Effector memory CD8-positive, alpha-beta T cell (primary cell): ENCODE results near the gene ASTN1.

Source experiments
- ATAC-seq: fragments of 150-1000 bp; cut with Tn5 transposase; replicated peaks from 2 replicates; pipeline ENCODE4 v1.10.0; 2021; ENCODE audit warnings: mild to moderate bottlenecking, moderate library complexity
- DNase-seq, 3 experiments: peaks; one replicate each; pipeline ENCODE4 v3.0.0; 2021
- H3K27ac Mint-ChIP-seq, 2 donors: one replicate each; pipeline ENCODE4 v1.8.0; 2022; ENCODE audit warnings: mild to moderate bottlenecking in 2 of 2, mixed read lengths in 2 of 2, moderate library complexity in 2 of 2
- H3K27me3 Mint-ChIP-seq, 2 donors: one replicate each; pipeline ENCODE4 v1.8.0; 2022; ENCODE audit warnings: mixed read lengths in 2 of 2
- H3K36me3 Mint-ChIP-seq: one replicate; pipeline ENCODE4 v1.8.0; 2022; ENCODE audit warnings: mild to moderate bottlenecking, moderate library complexity, mixed read lengths; ENCODE audit not compliant: insufficient read depth
- H3K4me1 Mint-ChIP-seq, 2 donors: one replicate each; pipeline ENCODE4 v1.8.0; 2022; ENCODE audit warnings: low read depth in 2 of 2, mixed read lengths in 2 of 2
- H3K4me3 Mint-ChIP-seq, 2 donors: one replicate each; pipeline ENCODE4 v1.8.0; 2022; ENCODE audit warnings: mild to moderate bottlenecking in 2 of 2, mixed read lengths in 2 of 2, moderate library complexity in 2 of 2
- H3K9me3 Mint-ChIP-seq, 2 donors: one replicate each; pipeline ENCODE4 v1.8.0; 2022; ENCODE audit warnings: mixed read lengths in 2 of 2

ASTN1 gene

DNA sequence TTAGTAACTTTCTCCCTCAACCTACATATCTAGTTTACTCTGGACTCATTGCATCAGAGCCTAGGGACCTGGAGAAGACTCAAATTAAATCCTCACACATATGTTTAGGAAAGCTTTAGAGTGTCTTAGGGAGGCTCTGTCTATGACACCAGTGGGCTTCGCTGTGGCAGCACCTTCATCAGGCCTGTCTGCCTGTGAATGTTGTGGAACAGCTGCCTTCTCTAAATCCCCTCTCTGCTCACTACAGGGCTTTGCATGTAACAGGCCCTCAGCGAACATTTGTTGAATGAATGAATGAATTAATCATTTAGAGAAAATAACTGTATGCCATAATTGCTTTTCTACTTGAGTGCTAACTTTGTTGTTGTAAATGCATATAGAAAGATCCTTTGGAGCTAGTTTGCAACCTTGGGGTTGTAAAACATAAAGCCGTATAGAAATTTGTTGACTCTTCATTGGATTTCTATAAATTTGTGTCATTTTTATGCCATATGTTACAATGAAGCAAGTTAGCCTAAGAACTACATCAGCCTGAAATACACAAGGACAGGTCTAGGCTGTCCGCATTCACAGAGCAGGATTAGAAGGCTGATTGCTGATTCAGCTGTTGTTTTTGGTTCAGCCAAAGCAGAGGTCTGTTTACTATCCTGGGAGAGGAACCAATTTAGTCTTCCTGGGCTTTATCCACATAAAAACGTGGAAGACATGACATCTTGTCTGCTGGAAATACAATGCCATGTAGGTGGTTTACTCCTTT lies 238.0 kb downstream of the ASTN1 start:
- H3K4me3 Mint-ChIP-seq = no peak overlapping the region
- peaks cover 6 to 14% of the 10 kb centered on the region in 2 donors for H3K9me3 Mint-ChIP-seq
- no peaks in the 10 kb centered on the region for H3K36me3 Mint-ChIP-seq
- DNase-seq (no peak), ATAC-seq (no peak)
- no peaks in the 10 kb centered on the region for H3K27me3 Mint-ChIP-seq
- H3K27ac Mint-ChIP-seq = no peak overlapping the region
- no peaks in the 10 kb centered on the region for H3K4me1 Mint-ChIP-seq

DNA sequence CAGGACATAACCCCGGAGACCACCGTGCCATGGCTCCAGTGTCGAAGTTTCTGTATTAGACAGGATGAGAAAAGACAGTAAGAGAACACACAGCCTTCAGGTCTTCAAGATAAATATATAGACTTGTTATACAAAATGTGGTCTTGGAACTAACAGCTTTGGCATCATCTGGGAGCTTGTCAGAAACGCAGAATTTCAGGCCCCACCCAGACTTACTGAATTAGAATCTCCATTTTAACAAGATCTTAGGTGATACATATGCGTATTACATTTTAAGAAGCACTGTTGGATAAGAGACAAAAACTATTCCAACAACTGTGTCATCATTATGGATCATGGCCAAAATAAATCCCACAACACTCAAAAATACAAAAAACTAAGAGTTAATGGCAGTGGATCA lies 239.3 kb downstream of the ASTN1 start:
- no peaks in the 10 kb centered on the region for H3K4me1 Mint-ChIP-seq
- H3K4me3 Mint-ChIP-seq = no peak overlapping the region
- peaks cover 5 to 10% of the 10 kb centered on the region in 2 donors for H3K9me3 Mint-ChIP-seq
- H3K27ac Mint-ChIP-seq = no peak overlapping the region
- no peaks in the 10 kb centered on the region for H3K36me3 Mint-ChIP-seq
- ATAC-seq (no peak), DNase-seq (no peak)
- no peaks in the 10 kb centered on the region for H3K27me3 Mint-ChIP-seq

DNA sequence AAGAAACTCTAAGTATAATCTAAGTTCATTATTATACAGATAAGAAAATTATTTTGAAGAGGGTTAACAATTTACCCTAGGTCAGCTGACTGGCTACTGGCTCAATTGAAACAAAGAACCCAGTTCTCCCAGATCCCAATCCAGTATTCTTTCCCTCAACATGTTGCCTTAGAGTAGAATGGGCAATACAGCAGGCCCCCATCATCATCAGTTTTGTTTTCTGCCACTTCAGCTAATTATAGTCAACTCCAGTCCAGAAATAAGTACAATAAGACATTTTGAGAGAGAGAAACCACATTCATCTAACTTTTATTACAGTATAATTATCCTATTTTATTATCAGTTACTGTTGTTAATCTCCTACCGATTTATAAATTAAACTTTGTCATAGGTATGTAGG lies 241.2 kb downstream of the ASTN1 start:
- DNase-seq = no peak
- H3K4me3 Mint-ChIP-seq = no peak overlapping the region
- no peak overlapping the region for H3K27ac Mint-ChIP-seq
- H3K27me3 Mint-ChIP-seq = peaks cover 0 to 4% of the 10 kb centered on the region in 2 donors
- no peaks in the 10 kb centered on the region for H3K4me1 Mint-ChIP-seq
- no peaks in the 10 kb centered on the region for H3K36me3 Mint-ChIP-seq
- peaks cover 7 to 10% of the 10 kb centered on the region in 2 donors for H3K9me3 Mint-ChIP-seq
- ATAC-seq = no peak

DNA sequence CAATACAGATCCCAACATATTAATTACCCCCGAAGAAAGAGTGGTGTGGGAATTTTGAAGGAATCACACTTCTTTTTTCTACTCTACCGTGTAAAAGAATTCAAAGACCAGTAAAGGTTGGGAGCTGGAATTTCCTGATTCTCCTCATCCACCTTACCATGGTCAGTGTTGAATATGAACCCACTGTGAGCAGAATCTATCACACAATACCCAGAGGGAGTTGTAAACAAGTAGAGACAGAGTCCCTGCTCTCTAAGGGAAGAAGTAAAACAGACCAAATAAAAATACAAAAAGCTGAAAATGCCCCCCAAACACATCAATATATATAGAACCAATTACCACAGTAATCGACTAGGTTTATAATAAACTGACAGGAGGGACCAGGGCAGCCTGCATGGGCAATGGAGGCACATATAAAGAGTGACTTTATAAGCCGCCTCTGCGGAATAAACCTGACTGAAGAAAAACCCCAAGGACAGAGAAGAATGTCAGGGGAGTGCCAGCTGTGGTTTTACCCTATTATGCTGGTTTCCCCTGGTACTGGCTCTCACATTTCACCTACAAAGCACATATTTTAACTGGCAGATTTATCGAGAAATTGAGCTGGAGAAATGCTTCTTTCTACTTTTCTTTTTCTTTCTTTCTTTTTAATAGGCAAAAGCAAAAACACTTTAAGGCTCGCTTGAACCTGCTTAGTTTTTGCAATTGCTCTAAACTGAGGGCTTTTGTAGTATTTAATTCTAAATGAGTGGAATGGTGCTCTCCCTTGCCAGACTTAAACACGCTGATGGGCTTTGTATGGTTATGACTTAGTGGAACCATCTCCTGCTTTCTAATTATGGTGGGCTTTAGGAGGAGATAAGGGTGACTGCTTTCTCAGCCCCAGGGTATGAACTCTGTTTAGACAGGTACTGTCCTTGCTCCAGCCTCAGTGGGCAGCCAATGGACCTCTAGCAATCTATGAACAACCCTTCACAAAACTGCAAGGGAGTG lies 244.8 kb downstream of the ASTN1 start:
- peaks cover 11 to 14% of the 10 kb centered on the region in 2 donors for H3K9me3 Mint-ChIP-seq
- no peaks in the 10 kb centered on the region for H3K4me1 Mint-ChIP-seq
- no peak overlapping the region for H3K27ac Mint-ChIP-seq
- no peaks in the 10 kb centered on the region for H3K36me3 Mint-ChIP-seq
- no peak overlapping the region for H3K4me3 Mint-ChIP-seq
- ATAC-seq (no peak), DNase-seq (no peak)
- peaks cover 0 to 7% of the 10 kb centered on the region in 2 donors for H3K27me3 Mint-ChIP-seq

DNA sequence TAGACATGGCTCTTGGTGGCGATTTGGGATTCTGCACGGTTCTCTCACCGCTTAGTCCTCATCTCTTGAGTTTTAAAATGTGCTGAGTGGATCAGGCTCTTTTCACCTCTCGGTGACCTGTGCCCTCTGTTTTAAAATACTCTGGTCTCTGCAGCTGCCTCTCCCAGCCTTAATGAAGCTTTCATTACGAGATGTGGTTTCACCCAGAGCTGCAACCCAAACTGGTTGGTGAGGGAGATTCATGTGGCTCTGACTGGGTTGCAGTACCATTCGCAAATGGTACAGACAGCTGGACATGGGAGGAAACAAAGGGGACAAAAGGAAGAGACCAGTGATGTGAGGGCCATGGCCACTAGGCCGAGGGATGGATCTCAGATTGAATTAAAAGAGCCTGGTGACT lies 258.9 kb downstream of the ASTN1 start:
- ATAC-seq (no peak), DNase-seq (no peak)
- Mint-ChIP-seq H3K9me3 (peaks cover 2 to 14% of the 10 kb centered on the region in 2 donors), H3K27me3 (peaks cover 6 to 14% of the 10 kb centered on the region in 2 donors), H3K36me3 (no peaks in the 10 kb centered on the region), H3K4me3 (no peak overlapping the region), H3K4me1 (no peaks in the 10 kb centered on the region), H3K27ac (no peak overlapping the region)

DNA sequence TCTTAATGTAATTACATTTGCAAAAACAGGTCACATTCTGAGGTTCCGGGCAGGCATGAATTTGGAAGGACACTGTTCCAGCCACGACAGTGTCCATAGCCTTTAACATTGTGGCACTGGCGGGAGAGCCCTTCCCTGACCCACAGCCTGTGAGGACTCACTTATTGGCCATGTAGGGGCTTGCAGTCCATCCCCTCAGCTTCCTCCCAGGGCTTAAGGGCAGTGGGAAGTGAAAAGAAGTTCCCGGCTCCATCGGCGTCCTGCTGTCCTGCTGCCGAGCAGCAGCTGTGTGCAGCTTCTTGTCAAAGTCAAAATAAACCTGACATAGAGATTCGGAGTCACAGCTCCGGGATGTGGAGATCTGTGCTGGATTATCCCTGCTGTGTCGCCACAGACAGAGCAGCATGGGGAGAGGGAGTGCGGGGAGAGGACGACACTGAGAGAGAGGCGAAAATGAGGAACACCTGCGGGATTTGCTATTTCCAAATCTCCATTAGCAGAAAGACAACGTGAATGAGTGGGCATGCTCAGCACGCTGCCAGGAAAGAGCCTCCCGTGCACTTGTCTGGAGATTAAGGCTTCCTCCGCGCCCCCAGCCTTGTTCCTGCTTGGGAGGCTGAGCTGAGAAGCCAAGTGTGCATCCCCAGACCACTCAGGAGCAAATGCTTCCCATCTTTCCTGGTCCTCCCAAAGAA lies 260.3 kb downstream of the ASTN1 start:
- H3K27me3 Mint-ChIP-seq = peaks cover 6 to 14% of the 10 kb centered on the region in 2 donors
- H3K36me3 Mint-ChIP-seq = no peaks in the 10 kb centered on the region
- ATAC-seq = no peak
- no peak overlapping the region for H3K27ac Mint-ChIP-seq
- H3K9me3 Mint-ChIP-seq = peaks cover 2 to 14% of the 10 kb centered on the region in 2 donors
- no peak overlapping the region for H3K4me3 Mint-ChIP-seq
- no peaks in the 10 kb centered on the region for H3K4me1 Mint-ChIP-seq
- DNase-seq = no peak

DNA sequence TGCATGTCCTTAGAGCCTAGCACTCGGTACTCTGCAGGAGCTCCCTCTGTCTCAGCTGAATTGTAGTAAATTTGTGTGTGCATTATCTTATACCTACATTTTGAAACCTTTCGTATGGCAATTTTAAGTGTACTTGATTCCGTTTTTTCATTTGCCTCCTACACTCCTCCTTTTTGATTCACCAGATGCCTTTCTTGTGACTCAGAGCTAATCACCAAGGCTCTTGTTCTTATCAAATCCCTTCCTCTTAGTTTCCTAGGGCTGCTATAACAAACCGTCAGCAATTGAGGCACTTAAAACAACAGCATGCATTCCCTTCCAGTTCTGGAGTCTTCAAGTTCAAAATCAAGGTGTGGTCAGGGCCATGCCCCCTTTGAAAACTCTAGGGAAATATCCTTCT lies 261.0 kb downstream of the ASTN1 start:
- Mint-ChIP-seq H3K4me1 (no peaks in the 10 kb centered on the region), H3K9me3 (peaks cover under 1 to 14% of the 10 kb centered on the region in 2 donors), H3K27ac (no peak overlapping the region), H3K4me3 (no peak overlapping the region), H3K27me3 (peaks cover 6 to 14% of the 10 kb centered on the region in 2 donors), H3K36me3 (no peaks in the 10 kb centered on the region)
- no peak for ATAC-seq
- DNase-seq = no peak

DNA sequence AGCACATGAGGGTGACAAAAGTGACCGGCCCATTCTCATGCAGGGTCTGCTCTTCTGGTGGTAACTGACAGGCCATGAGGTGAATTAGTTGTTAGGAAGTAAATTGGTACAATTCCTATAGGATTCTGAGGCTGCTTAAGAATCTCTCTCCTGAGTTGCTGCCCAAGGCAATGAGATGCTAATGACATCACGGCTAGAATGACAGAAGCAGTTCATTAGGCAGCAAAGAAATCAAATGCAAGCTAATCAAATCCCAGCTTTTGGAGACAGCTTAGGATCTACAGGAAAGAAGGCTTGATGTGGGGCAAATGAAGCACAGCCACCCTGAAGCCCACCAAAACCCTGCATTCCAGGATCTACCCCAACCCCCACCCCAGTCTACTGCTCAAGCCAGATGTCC lies 265.2 kb downstream of the ASTN1 start:
- H3K27ac Mint-ChIP-seq = no peak overlapping the region
- no peak overlapping the region for H3K4me3 Mint-ChIP-seq
- peaks cover 0 to 6% of the 10 kb centered on the region in 2 donors for H3K9me3 Mint-ChIP-seq
- ATAC-seq (no peak), DNase-seq (no peak)
- peaks cover 6 to 15% of the 10 kb centered on the region in 2 donors for H3K27me3 Mint-ChIP-seq
- H3K36me3 Mint-ChIP-seq = no peaks in the 10 kb centered on the region
- H3K4me1 Mint-ChIP-seq = peaks cover 4 to 7% of the 10 kb centered on the region in 2 donors

DNA sequence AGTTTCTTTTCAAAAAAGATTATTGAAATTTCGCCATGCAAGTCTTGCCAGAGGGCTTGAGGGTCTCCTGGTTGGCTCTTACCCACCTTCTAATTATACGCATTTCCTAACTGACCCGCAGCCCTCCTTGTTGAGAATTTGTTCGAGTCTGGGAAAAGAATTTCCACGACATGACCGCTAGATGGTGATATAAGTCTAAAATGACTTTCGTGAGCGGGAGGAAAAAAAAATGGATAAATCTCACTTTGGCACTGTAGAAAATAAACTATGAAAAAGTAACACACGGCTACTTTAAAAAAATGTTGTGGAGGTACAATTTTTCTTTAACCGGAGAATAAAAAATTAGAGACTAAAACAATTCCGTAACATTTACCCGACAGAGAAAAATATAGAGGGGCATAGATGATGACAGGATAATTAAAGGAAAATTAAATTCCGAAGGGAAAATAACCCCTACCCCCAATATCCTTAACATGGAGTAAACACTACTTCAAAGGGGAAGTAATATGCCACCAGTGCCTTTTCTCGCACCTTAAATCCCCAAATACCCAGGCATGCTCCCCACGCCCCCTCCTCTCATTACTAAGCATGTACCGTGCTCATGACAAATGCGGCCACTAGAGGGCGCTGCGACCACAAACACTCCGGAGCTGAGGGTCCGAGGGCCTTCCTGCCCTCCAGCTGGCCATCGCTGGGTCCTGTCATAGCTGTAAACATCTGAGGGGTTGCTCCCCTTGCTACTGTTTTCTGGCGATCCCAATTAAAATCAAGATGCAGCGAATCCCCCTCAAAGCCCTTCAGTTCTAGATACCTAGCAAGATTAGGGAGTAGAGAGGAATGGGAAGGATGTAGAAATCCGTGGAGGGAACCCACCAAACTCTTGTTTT lies 266.9 kb downstream of the ASTN1 start:
- H3K9me3 Mint-ChIP-seq = no peaks in the 10 kb centered on the region
- H3K36me3 Mint-ChIP-seq = no peaks in the 10 kb centered on the region
- DNase-seq (no peak), ATAC-seq (no peak)
- peaks cover 6 to 9% of the 10 kb centered on the region in 2 donors for H3K27me3 Mint-ChIP-seq
- peaks cover 4 to 7% of the 10 kb centered on the region in 2 donors for H3K4me1 Mint-ChIP-seq
- no peak overlapping the region for H3K4me3 Mint-ChIP-seq
- H3K27ac Mint-ChIP-seq = no peak overlapping the region

DNA sequence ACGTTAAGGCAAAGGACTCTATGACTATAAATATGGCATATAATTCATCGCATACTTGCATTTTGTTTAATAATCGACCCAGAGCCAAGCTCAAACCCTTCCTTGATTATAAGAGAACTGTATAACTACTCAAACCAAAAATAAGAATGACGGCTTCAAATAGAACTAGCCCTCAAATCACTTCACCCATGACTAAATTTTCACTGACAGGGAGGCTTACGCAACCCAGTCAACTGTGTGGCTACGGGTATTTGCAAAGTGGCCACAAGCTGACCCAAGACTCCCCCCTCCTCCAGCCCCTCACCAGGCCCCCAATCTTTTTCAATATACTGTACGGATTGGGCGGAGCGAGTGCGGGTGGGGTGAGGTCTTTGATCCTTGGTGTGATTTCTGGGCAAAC lies 268.3 kb downstream of the ASTN1 start:
- Mint-ChIP-seq H3K4me1 (peaks cover 4 to 7% of the 10 kb centered on the region in 2 donors), H3K9me3 (no peaks in the 10 kb centered on the region), H3K27me3 (peaks cover 6 to 9% of the 10 kb centered on the region in 2 donors), H3K36me3 (no peaks in the 10 kb centered on the region), H3K27ac (no peak overlapping the region), H3K4me3 (no peak overlapping the region)
- DNase-seq = no peak
- no peak for ATAC-seq

DNA sequence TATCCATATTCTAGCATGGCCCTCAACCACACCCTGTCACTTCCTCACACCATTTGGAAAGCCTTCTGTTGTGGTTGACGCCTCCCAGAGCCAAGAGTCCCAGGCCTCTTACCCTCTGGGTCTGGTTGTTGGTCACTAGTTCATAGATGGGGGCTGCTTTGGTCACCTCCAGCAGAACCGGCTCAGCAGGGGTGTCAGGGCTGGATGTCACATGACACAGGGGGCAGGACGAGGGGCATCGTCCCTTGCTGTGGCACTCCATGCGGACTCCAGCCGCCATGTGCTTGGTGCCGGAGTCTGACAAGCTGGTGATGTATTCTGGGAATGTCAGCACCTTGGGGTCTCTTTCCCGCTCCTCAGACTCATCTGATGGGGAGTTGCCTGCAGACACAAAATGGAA lies 270.1 kb downstream of the ASTN1 start:
- Mint-ChIP-seq H3K27ac (no peak overlapping the region), H3K9me3 (peaks cover 0 to 5% of the 10 kb centered on the region in 2 donors), H3K27me3 (peaks cover 6 to 9% of the 10 kb centered on the region in 2 donors), H3K4me1 (peaks cover 4 to 7% of the 10 kb centered on the region in 2 donors), H3K36me3 (no peaks in the 10 kb centered on the region), H3K4me3 (no peak overlapping the region)
- no peak for DNase-seq
- no peak for ATAC-seq

DNA sequence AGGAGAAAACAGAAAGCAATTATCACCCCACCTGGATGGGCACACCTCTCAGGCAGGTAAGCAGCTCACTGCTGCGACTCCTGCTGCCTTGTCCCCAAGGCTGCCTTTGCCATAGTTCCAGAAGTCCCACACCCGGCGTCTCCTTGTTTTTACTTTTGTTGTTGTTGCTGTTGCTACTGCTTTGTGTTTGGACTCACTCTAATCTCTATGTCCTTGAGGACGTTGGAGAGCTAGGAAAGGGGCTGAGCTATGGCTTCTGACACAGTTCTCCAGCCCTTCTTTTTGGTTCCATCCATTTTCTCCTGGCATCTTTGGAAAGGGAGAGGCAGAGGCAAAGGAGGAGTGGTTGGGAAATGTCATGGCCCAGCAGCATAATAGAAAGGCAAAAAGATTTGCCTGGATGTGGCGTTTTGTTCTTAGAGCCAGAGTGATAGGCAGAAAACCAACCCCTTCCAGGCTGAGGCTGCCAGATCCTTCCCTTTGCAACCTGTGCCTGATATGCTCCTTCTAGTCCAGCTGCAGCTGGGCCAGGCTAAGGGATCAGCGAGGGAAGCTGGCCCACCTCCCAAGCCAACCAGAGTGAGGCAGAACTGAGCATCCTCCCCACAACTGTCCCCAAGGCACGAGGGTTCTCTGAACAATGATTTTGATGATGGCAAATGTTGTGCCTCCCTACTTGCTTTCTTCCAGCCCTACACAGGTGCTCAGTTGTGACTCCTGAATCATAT lies 270.7 kb downstream of the ASTN1 start:
- Mint-ChIP-seq H3K27me3 (peaks cover 6 to 9% of the 10 kb centered on the region in 2 donors), H3K27ac (no peak overlapping the region), H3K9me3 (peaks cover 0 to 5% of the 10 kb centered on the region in 2 donors), H3K4me3 (no peak overlapping the region), H3K36me3 (no peaks in the 10 kb centered on the region), H3K4me1 (peaks cover 4 to 7% of the 10 kb centered on the region in 2 donors)
- ATAC-seq (no peak), DNase-seq (no peak)
